GM23338 (cell line): Measurements from ENCODE around the gene KCNJ11. TPM values are rescaled to one million over a fixed set of nuclear protein-coding genes. Genes with fewer than 3 reads are reported as not detected.

Experiments
- ATAC-seq: fragments of 200-7000 bp; cut with Tn5 transposase; 3 replicates; pipeline ENCODE4 v1.9.1; 2020
- DNase-seq: peaks from one replicate; pipeline ENCODE4 v3.0.0-alpha.2; 2015; ENCODE audit warnings: low spot score
- H2AFZ ChIP-seq: fragments of 200-600 bp; sonication (generic); 2 replicates; pipeline ENCODE4 v1.8.0; 2016; ENCODE audit warnings: antibody characterized with exemption, mild to moderate bottlenecking, moderate library complexity
- H3F3A ChIP-seq: fragments of 200-600 bp; sonication (generic); replicated peaks from 2 replicates; pipeline ENCODE4 v1.8.0; 2017; ENCODE audit warnings: antibody characterized with exemption, mixed run types, low read depth
- H3K27ac ChIP-seq: fragments of 200-600 bp; sonication (generic); 2 replicates; pipeline ENCODE4 v1.6.1; 2016; ENCODE audit warnings: low read depth
- H3K27me3 ChIP-seq: fragments of 200-600 bp; sonication (generic); 2 replicates; pipeline ENCODE4 v1.8.0; 2016; ENCODE audit warnings: mild to moderate bottlenecking, mixed run types, moderate library complexity; ENCODE audit not compliant: insufficient read depth
- H3K36me3 ChIP-seq: fragments of 200-600 bp; sonication (generic); 2 replicates; pipeline ENCODE4 v1.8.0; 2016; ENCODE audit warnings: mild to moderate bottlenecking; ENCODE audit not compliant: insufficient read depth
- H3K4me1 ChIP-seq: fragments of 200-600 bp; sonication (generic); 2 replicates; pipeline ENCODE4 v1.8.0; 2016; ENCODE audit warnings: mild to moderate bottlenecking, moderate library complexity; ENCODE audit not compliant: insufficient read depth
- H3K4me2 ChIP-seq: fragments of 200-600 bp; sonication (generic); 2 replicates; pipeline ENCODE4 v1.7.1; 2017; ENCODE audit warnings: mixed run types
- H3K4me3 ChIP-seq: fragments of 200-600 bp; sonication (generic); 2 replicates; pipeline ENCODE4 v1.6.1; 2016; ENCODE audit warnings: mixed run types
- H3K79me2 ChIP-seq: fragments of 200-600 bp; sonication (generic); replicated peaks from 2 replicates; pipeline ENCODE4 v1.8.0; 2017; ENCODE audit warnings: mild to moderate bottlenecking; ENCODE audit not compliant: insufficient read depth
- H3K9me2 ChIP-seq: fragments of 200-600 bp; sonication (generic); 2 replicates; pipeline ENCODE4 v1.8.0; 2017; ENCODE audit not compliant: insufficient read depth
- H4K20me1 ChIP-seq: fragments of 200-600 bp; sonication (generic); replicated peaks from 2 replicates; pipeline ENCODE4 v1.8.0; 2017; ENCODE audit warnings: mild to moderate bottlenecking; ENCODE audit not compliant: insufficient read depth
- H3K27ac Mint-ChIP-seq: 2 replicates; pipeline ENCODE4 v1.8.0; 2020; ENCODE audit warnings: inconsistent platforms, mild to moderate bottlenecking, moderate library complexity, mixed read lengths
- H3K27me3 Mint-ChIP-seq: 3 replicates; pipeline ENCODE4 v1.8.0; 2022; ENCODE audit warnings: low read depth, mild to moderate bottlenecking, moderate library complexity, mixed read lengths, inconsistent platforms; ENCODE audit not compliant: insufficient read depth, poor library complexity
- H3K36me3 Mint-ChIP-seq: 3 replicates; pipeline ENCODE4 v1.8.0; 2021; ENCODE audit warnings: low read depth, mild to moderate bottlenecking, inconsistent platforms, moderate library complexity, mixed read lengths
- H3K4me1 Mint-ChIP-seq: 3 replicates; pipeline ENCODE4 v1.8.0; 2020; ENCODE audit warnings: mild to moderate bottlenecking, inconsistent platforms, mixed read lengths
- H3K4me3 Mint-ChIP-seq: 3 replicates; pipeline ENCODE4 v1.8.0; 2021; ENCODE audit warnings: moderate library complexity, mild to moderate bottlenecking, inconsistent platforms, mixed read lengths
- H3K9me3 Mint-ChIP-seq: 3 replicates; pipeline ENCODE4 v1.8.0; 2020; ENCODE audit warnings: moderate library complexity, mild to moderate bottlenecking, inconsistent platforms, mixed read lengths
- CREB1 ChIP-seq: fragments of 250-450 bp; sonication (Bioruptor Pico); IDR thresholded peaks from 2 replicates; pipeline ENCODE4 v1.5.0; 2020; ENCODE audit warnings: low read depth, mild to moderate bottlenecking, moderate library complexity
- EZH2 ChIP-seq: fragments of 200-600 bp; sonication (generic); IDR thresholded peaks from one replicate; pipeline ENCODE4 v1.8.0; 2017; ENCODE audit warnings: antibody characterized with exemption, mild to moderate bottlenecking, low read depth; ENCODE audit not compliant: unreplicated experiment
- EZH2phosphoT487 ChIP-seq: fragments of 200-600 bp; sonication (generic); IDR thresholded peaks from one replicate; pipeline ENCODE4 v1.8.1; 2018; ENCODE audit warnings: antibody characterized with exemption; ENCODE audit not compliant: unreplicated experiment
- JUNB ChIP-seq: IDR thresholded peaks from one replicate; pipeline ENCODE4 v1.6.1; 2016; ENCODE audit warnings: antibody characterized with exemption; ENCODE audit not compliant: unreplicated experiment
- NANOG ChIP-seq: IDR thresholded peaks from 2 replicates; pipeline ENCODE4 v1.6.1; 2016; ENCODE audit warnings: antibody characterized with exemption, borderline replicate concordance
- POLR2AphosphoS5 ChIP-seq: IDR thresholded peaks from 2 replicates; pipeline ENCODE4 v1.6.1; 2016; ENCODE audit warnings: antibody characterized with exemption, low read depth
- STAT1 ChIP-seq: IDR thresholded peaks from one replicate; pipeline ENCODE4 v1.6.1; 2016; ENCODE audit warnings: antibody characterized with exemption; ENCODE audit not compliant: unreplicated experiment
- polyA plus RNA-seq: library from polyadenylated mRNA; unstranded; fragments of >200 nt; fragmentation: Nextera tagmentation; extraction: Ambion mirVana; gene quantifications from 2 replicates; pipeline ENCODE4 v1.2.1, GENCODE V29; 2016
- total RNA-seq: library from RNA; depleted of rRNA; stranded (reverse); fragments of >200 nt; shearing (Covaris generic); gene quantifications from 2 replicates; pipeline ENCODE4 v1.2.3, GENCODE V29; 2014
- TF ChIP-seq, protein P1 (sequence below): IDR thresholded peaks from 2 replicates; pipeline ENCODE4 v1.6.1; 2016; ENCODE audit warnings: antibody characterized with exemption
- TF ChIP-seq, protein P2 (sequence below), 2 experiments: fragments of 200-600 bp in 1 of 2; sonication (generic) in 1 of 2; conservative IDR thresholded peaks; 2 replicates each; pipeline versions ENCODE4 v1.5.1 to v1.6.1; 2016 to 2017; ENCODE audit warnings: antibody characterized with exemption in 2 of 2, low read depth in 2 of 2, mild to moderate bottlenecking in 2 of 2, moderate library complexity in 1 of 2
- TF ChIP-seq, protein P3 (sequence below): IDR thresholded peaks from one replicate; pipeline ENCODE4 v1.6.1; 2018; ENCODE audit warnings: antibody characterized with exemption; ENCODE audit not compliant: unreplicated experiment
- TF ChIP-seq, protein P4 (sequence below): fragments of 250-450 bp; sonication (Bioruptor Pico); IDR thresholded peaks from 2 replicates; pipeline ENCODE4 v1.5.0; 2020; ENCODE audit warnings: mild to moderate bottlenecking, moderate library complexity

KCNJ11 gene
- total and polyA plus RNA-seq, 2 experiments from 2014 or later: 0.89 to 7.9 TPM

DNA sequence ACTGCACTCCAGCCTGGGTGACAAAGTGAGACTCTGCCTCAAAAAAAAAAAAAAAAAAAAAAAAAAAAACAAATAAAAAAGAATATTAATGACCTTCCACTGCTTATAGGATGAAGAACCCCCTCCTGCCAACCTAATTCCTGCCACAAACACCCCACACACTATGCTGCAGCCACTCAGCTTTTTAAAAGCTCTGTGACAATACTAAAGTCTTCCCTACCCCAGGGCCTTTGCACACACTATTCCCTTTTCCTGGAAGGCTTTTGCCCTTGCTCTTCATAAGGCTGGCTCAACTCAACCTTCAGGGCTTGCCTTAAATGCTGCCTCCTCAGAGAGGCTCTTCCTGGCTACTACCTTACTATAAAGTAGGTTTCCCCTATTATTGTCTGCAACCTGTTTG lies 10.8 kb upstream of the KCNJ11 start:
- no peaks in the 10 kb centered on the region for H3K4me1 ChIP-seq
- no peak overlapping the region for H3K4me2 ChIP-seq
- H4K20me1 ChIP-seq: no peaks in the 10 kb centered on the region
- no peak overlapping the region for H3K4me3 ChIP-seq
- H3K27ac Mint-ChIP-seq: no peak overlapping the region
- TF ChIP-seq EZH2 (no peak), STAT1 (no peak), NANOG (no peak), EZH2phosphoT487 (no peak), POLR2AphosphoS5 (no peak), JUNB (no peak), CREB1 (CRISPR knock-in tag) (no peak)
- TF ChIP-seq, protein P1, sequence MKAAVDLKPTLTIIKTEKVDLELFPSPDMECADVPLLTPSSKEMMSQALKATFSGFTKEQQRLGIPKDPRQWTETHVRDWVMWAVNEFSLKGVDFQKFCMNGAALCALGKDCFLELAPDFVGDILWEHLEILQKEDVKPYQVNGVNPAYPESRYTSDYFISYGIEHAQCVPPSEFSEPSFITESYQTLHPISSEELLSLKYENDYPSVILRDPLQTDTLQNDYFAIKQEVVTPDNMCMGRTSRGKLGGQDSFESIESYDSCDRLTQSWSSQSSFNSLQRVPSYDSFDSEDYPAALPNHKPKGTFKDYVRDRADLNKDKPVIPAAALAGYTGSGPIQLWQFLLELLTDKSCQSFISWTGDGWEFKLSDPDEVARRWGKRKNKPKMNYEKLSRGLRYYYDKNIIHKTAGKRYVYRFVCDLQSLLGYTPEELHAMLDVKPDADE: no peak
- TF ChIP-seq, protein P2, sequence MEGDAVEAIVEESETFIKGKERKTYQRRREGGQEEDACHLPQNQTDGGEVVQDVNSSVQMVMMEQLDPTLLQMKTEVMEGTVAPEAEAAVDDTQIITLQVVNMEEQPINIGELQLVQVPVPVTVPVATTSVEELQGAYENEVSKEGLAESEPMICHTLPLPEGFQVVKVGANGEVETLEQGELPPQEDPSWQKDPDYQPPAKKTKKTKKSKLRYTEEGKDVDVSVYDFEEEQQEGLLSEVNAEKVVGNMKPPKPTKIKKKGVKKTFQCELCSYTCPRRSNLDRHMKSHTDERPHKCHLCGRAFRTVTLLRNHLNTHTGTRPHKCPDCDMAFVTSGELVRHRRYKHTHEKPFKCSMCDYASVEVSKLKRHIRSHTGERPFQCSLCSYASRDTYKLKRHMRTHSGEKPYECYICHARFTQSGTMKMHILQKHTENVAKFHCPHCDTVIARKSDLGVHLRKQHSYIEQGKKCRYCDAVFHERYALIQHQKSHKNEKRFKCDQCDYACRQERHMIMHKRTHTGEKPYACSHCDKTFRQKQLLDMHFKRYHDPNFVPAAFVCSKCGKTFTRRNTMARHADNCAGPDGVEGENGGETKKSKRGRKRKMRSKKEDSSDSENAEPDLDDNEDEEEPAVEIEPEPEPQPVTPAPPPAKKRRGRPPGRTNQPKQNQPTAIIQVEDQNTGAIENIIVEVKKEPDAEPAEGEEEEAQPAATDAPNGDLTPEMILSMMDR (conservative IDR thresholded peaks at IDR 0.05; ENCODE audit: low read depth in 2 of 2): no peak
- TF ChIP-seq, protein P3, sequence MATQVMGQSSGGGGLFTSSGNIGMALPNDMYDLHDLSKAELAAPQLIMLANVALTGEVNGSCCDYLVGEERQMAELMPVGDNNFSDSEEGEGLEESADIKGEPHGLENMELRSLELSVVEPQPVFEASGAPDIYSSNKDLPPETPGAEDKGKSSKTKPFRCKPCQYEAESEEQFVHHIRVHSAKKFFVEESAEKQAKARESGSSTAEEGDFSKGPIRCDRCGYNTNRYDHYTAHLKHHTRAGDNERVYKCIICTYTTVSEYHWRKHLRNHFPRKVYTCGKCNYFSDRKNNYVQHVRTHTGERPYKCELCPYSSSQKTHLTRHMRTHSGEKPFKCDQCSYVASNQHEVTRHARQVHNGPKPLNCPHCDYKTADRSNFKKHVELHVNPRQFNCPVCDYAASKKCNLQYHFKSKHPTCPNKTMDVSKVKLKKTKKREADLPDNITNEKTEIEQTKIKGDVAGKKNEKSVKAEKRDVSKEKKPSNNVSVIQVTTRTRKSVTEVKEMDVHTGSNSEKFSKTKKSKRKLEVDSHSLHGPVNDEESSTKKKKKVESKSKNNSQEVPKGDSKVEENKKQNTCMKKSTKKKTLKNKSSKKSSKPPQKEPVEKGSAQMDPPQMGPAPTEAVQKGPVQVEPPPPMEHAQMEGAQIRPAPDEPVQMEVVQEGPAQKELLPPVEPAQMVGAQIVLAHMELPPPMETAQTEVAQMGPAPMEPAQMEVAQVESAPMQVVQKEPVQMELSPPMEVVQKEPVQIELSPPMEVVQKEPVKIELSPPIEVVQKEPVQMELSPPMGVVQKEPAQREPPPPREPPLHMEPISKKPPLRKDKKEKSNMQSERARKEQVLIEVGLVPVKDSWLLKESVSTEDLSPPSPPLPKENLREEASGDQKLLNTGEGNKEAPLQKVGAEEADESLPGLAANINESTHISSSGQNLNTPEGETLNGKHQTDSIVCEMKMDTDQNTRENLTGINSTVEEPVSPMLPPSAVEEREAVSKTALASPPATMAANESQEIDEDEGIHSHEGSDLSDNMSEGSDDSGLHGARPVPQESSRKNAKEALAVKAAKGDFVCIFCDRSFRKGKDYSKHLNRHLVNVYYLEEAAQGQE: no peak
- TF ChIP-seq, protein P4, sequence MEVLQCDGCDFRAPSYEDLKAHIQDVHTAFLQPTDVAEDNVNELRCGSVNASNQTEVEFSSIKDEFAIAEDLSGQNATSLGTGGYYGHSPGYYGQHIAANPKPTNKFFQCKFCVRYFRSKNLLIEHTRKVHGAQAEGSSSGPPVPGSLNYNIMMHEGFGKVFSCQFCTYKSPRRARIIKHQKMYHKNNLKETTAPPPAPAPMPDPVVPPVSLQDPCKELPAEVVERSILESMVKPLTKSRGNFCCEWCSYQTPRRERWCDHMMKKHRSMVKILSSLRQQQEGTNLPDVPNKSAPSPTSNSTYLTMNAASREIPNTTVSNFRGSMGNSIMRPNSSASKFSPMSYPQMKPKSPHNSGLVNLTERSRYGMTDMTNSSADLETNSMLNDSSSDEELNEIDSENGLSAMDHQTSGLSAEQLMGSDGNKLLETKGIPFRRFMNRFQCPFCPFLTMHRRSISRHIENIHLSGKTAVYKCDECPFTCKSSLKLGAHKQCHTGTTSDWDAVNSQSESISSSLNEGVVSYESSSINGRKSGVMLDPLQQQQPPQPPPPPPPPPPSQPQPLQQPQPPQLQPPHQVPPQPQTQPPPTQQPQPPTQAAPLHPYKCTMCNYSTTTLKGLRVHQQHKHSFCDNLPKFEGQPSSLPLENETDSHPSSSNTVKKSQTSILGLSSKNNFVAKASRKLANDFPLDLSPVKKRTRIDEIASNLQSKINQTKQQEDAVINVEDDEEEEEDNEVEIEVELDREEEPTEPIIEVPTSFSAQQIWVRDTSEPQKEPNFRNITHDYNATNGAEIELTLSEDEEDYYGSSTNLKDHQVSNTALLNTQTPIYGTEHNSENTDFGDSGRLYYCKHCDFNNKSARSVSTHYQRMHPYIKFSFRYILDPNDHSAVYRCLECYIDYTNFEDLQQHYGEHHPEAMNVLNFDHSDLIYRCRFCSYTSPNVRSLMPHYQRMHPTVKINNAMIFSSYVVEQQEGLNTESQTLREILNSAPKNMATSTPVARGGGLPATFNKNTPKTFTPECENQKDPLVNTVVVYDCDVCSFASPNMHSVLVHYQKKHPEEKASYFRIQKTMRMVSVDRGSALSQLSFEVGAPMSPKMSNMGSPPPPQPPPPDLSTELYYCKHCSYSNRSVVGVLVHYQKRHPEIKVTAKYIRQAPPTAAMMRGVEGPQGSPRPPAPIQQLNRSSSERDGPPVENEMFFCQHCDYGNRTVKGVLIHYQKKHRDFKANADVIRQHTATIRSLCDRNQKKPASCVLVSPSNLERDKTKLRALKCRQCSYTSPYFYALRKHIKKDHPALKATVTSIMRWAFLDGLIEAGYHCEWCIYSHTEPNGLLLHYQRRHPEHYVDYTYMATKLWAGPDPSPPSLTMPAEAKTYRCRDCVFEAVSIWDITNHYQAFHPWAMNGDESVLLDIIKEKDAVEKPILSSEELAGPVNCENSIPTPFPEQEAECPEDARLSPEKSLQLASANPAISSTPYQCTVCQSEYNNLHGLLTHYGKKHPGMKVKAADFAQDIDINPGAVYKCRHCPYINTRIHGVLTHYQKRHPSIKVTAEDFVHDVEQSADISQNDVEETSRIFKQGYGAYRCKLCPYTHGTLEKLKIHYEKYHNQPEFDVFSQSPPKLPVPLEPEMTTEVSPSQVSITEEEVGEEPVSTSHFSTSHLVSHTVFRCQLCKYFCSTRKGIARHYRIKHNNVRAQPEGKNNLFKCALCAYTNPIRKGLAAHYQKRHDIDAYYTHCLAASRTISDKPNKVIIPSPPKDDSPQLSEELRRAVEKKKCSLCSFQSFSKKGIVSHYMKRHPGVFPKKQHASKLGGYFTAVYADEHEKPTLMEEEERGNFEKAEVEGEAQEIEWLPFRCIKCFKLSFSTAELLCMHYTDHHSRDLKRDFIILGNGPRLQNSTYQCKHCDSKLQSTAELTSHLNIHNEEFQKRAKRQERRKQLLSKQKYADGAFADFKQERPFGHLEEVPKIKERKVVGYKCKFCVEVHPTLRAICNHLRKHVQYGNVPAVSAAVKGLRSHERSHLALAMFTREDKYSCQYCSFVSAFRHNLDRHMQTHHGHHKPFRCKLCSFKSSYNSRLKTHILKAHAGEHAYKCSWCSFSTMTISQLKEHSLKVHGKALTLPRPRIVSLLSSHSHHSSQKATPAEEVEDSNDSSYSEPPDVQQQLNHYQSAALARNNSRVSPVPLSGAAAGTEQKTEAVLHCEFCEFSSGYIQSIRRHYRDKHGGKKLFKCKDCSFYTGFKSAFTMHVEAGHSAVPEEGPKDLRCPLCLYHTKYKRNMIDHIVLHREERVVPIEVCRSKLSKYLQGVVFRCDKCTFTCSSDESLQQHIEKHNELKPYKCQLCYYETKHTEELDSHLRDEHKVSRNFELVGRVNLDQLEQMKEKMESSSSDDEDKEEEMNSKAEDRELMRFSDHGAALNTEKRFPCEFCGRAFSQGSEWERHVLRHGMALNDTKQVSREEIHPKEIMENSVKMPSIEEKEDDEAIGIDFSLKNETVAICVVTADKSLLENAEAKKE (CRISPR knock-in tag): no peak
- ATAC-seq (no peak), DNase-seq (no peak)
- no peak overlapping the region for H3K27ac ChIP-seq
- H3K36me3 Mint-ChIP-seq: no peaks in the 10 kb centered on the region
- no peak overlapping the region for H2AFZ ChIP-seq
- no peaks in the 10 kb centered on the region for H3K4me1 Mint-ChIP-seq
- H3K36me3 ChIP-seq: no peaks in the 10 kb centered on the region
- no peaks in the 10 kb centered on the region for H3K9me2 ChIP-seq
- H3K79me2 ChIP-seq: no peaks in the 10 kb centered on the region
- H3K4me3 Mint-ChIP-seq: no peak overlapping the region
- no peaks in the 10 kb centered on the region for H3K9me3 Mint-ChIP-seq
- H3F3A ChIP-seq: no peaks in the 10 kb centered on the region
- H3K27me3 Mint-ChIP-seq: peaks cover 4% of the 10 kb centered on the region
- no peaks in the 10 kb centered on the region for H3K27me3 ChIP-seq
